Measurements from ENCODE around the gene XAGE3. TPM values are rescaled to one million over a fixed set of nuclear protein-coding genes. Genes with fewer than 3 reads are reported as not detected.
"Not testable (repeated sequence)": the region's sequence is repeated elsewhere in the genome, so short reads cannot be mapped to it uniquely, and the experiment has no call there.

The XAGE3 gene, protein sequence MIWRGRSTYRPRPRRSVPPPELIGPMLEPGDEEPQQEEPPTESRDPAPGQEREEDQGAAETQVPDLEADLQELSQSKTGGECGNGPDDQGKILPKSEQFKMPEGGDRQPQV
- total RNA-seq = not detected in 2 replicates
- not detected for total RNA-seq (2013)
- polyA plus RNA-seq = not detected in 2 replicates
- not detected in 2 replicates for polyA minus RNA-seq

DNA sequence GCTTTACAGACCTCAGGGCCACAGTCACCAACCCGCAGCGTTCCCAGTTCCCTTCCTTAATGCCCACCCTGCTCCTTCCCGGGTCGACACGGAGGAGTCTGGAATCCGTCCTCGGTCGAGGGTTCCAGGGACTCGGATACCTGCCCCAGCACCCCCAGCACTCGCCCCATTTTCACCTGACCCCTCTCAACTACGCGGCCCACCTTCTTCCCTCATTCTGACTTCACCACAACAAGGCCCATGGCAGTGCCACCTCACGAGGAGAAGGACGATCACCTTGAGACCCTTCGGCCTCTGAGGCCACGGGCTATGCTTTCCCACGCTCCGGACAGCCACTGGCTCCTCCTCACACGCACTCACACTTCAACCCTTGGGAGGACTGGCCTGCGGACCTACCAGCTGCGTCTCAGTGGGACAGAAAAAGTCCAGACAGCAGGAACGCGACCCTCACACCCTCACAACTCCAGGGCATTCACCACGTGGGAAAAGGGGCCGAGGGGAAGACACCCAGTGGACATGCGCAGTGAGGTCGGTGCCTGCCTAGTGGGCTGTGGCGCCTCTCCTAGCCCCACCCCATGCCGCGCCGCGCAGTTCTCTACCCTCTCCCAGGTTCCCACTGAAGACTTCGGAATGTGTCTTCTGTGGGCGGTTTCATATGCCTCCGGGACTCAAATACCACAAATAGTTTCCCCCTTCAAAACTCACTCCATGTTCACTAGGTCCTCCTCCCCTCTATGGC, at the start of gene XAGE3:
Gene XAGE3, minus strand, starts transcription at position 474 of the 739 bp plus-strand sequence. CDS start 950 bp downstream, outside the sequence.
- H3K4me2 ChIP-seq (replicated peaks; ENCODE audit: low read depth, low read length, poor library complexity, severe bottlenecking) = no peak within 1 kb of the TSS
- no peak within 1 kb of the TSS for H3K9ac ChIP-seq (ENCODE audit: low read length)
- no peak for ATAC-seq (ENCODE audit: low read depth)
- H3K27me3 ChIP-seq (replicated peaks in 1 of 4; ENCODE audit: control extremely low read depth in 1 of 4, control insufficient read depth in 3 of 4, insufficient read depth in 4 of 4, low read length in 3 of 4) = no peaks in the 10 kb centered on the region
- Mint-ChIP-seq H3K27ac (no peak within 1 kb of the TSS), H3K4me3 (no peak within 1 kb of the TSS), H3K9me3 (ENCODE audit: insufficient read depth) (no peaks in the 10 kb centered on the region), H3K4me1 (no peaks in the 10 kb centered on the region), H3K27me3 (no peaks in the 10 kb centered on the region)
- WGBS (ENCODE audit: insufficient coverage) = 94% methylated on average over 17 of the region's 35 CpGs
- H3K27ac ChIP-seq (ENCODE audit: low read length in 2 of 2) = no peak within 1 kb of the TSS
- H2AFZ ChIP-seq (ENCODE audit: insufficient read depth, low read depth, low read length, poor library complexity, severe bottlenecking) = no peak within 1 kb of the TSS
- H3K4me3 ChIP-seq (ENCODE audit: control extremely low read depth in 1 of 5, extremely low read depth in 1 of 5, insufficient read depth in 1 of 5, low read depth in 2 of 5, low read length in 4 of 5) = no peak within 1 kb of the TSS
- ChIA-PET POLR2A (no interaction called here), CTCF (no interaction called here)
- no peaks in the 10 kb centered on the region for H3K9me3 ChIP-seq (ENCODE audit: control extremely low read depth in 1 of 3, control insufficient read depth in 2 of 3, insufficient read depth in 1 of 3, low read length in 2 of 3)
- intact Hi-C loops (cut with micrococcal nuclease) = no loop called here
- H3K36me3 ChIP-seq (replicated peaks in 1 of 2; ENCODE audit: control extremely low read depth in 1 of 2, control insufficient read depth in 1 of 2, extremely low read depth in 1 of 2, insufficient read depth in 2 of 2, low read length in 1 of 2) = no peaks in the 10 kb centered on the region
- no peaks in the 10 kb centered on the region for H4K20me1 ChIP-seq (ENCODE audit: control insufficient read depth, insufficient read depth, low read length, poor library complexity, severe bottlenecking)
- H3K79me2 ChIP-seq (ENCODE audit: control insufficient read depth, insufficient read depth, low read length) = no peaks in the 10 kb centered on the region
- no peak for DNase-seq
- H3K4me1 ChIP-seq (ENCODE audit: control insufficient read depth in 2 of 2, insufficient read depth in 2 of 2, low read length in 2 of 2) = no peaks in the 10 kb centered on the region
- no peak for TF ChIP-seq EZH2 (IDR thresholded peaks at IDR 0.05; ENCODE audit: borderline replicate concordance, insufficient read depth, low read depth, low read length, poor library complexity, severe bottlenecking)

GRCh38 chrX:52914704-52915103, 46.8 kb upstream of the XAGE3 start:
- H3K4me1 ChIP-seq (ENCODE audit: control insufficient read depth in 2 of 2, insufficient read depth in 2 of 2, low read length in 2 of 2); H3K4me2 ChIP-seq (replicated peaks; ENCODE audit: low read depth, low read length, poor library complexity, severe bottlenecking); H3K27me3 Mint-ChIP-seq; H3K9ac ChIP-seq (ENCODE audit: low read length); H3K4me3 ChIP-seq (ENCODE audit: control extremely low read depth in 1 of 5, extremely low read depth in 1 of 5, insufficient read depth in 1 of 5, low read depth in 2 of 5, low read length in 4 of 5); H3K9me3 Mint-ChIP-seq (ENCODE audit: insufficient read depth); H3K79me2 ChIP-seq (ENCODE audit: control insufficient read depth, insufficient read depth, low read length); H3K4me3 Mint-ChIP-seq; POLR2A ChIA-PET; H4K20me1 ChIP-seq (ENCODE audit: control insufficient read depth, insufficient read depth, low read length, poor library complexity, severe bottlenecking); H3K9me3 ChIP-seq (ENCODE audit: control extremely low read depth in 1 of 3, control insufficient read depth in 2 of 3, insufficient read depth in 1 of 3, low read length in 2 of 3); H3K27ac ChIP-seq (ENCODE audit: low read length in 2 of 2); H3K27ac Mint-ChIP-seq; intact Hi-C loops (cut with micrococcal nuclease); H2AFZ ChIP-seq (ENCODE audit: insufficient read depth, low read depth, low read length, poor library complexity, severe bottlenecking); DNase-seq; CTCF ChIA-PET; H3K36me3 ChIP-seq (replicated peaks in 1 of 2; ENCODE audit: control extremely low read depth in 1 of 2, control insufficient read depth in 1 of 2, extremely low read depth in 1 of 2, insufficient read depth in 2 of 2, low read length in 1 of 2); ATAC-seq (ENCODE audit: low read depth); H3K27me3 ChIP-seq (replicated peaks in 1 of 4; ENCODE audit: control extremely low read depth in 1 of 4, control insufficient read depth in 3 of 4, insufficient read depth in 4 of 4, low read length in 3 of 4); H3K4me1 Mint-ChIP-seq: not testable (repeated sequence)
- no CpG with 5 or more reads among the region's 3 CpGs for whole genome bisulfite sequencing (ENCODE audit: insufficient coverage)

DNA sequence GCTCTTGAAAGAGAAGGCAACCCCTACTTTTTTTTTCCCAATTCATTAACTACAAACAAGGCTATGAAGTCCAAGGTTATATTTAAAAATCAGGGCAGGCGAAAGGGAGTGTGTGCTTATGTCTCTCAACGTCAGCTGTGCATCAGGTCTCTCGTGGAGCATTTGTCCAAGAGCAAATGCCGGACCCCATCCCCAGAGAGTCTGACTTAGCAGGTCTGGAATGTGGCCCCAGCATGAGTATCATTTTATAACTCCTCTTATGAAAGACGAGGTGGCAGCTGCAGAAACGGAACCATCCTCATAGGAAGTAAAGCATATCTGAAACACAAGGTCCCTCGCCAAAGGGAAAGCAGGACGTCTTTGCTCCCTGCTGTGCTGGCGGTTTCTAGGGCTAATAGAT, 45.8 kb upstream of the XAGE3 start:
- H3K27ac ChIP-seq (ENCODE audit: low read length in 2 of 2); H3K4me3 Mint-ChIP-seq; H3K9me3 ChIP-seq (ENCODE audit: control extremely low read depth in 1 of 3, control insufficient read depth in 2 of 3, insufficient read depth in 1 of 3, low read length in 2 of 3); H3K27ac Mint-ChIP-seq; DNase-seq; H3K9ac ChIP-seq (ENCODE audit: low read length); H4K20me1 ChIP-seq (ENCODE audit: control insufficient read depth, insufficient read depth, low read length, poor library complexity, severe bottlenecking); H3K4me1 Mint-ChIP-seq; H3K27me3 ChIP-seq (replicated peaks in 1 of 4; ENCODE audit: control extremely low read depth in 1 of 4, control insufficient read depth in 3 of 4, insufficient read depth in 4 of 4, low read length in 3 of 4); POLR2A ChIA-PET; ATAC-seq (ENCODE audit: low read depth); H3K36me3 ChIP-seq (replicated peaks in 1 of 2; ENCODE audit: control extremely low read depth in 1 of 2, control insufficient read depth in 1 of 2, extremely low read depth in 1 of 2, insufficient read depth in 2 of 2, low read length in 1 of 2); CTCF ChIA-PET; H3K4me3 ChIP-seq (ENCODE audit: control extremely low read depth in 1 of 5, extremely low read depth in 1 of 5, insufficient read depth in 1 of 5, low read depth in 2 of 5, low read length in 4 of 5); H2AFZ ChIP-seq (ENCODE audit: insufficient read depth, low read depth, low read length, poor library complexity, severe bottlenecking); H3K4me1 ChIP-seq (ENCODE audit: control insufficient read depth in 2 of 2, insufficient read depth in 2 of 2, low read length in 2 of 2); H3K9me3 Mint-ChIP-seq (ENCODE audit: insufficient read depth); H3K79me2 ChIP-seq (ENCODE audit: control insufficient read depth, insufficient read depth, low read length); intact Hi-C loops (cut with micrococcal nuclease); H3K27me3 Mint-ChIP-seq; H3K4me2 ChIP-seq (replicated peaks; ENCODE audit: low read depth, low read length, poor library complexity, severe bottlenecking): not testable (repeated sequence)
- WGBS (ENCODE audit: insufficient coverage) = no CpG with 5 or more reads among the region's 9 CpGs
